NCI-H146 (cell line): ENCODE data around the gene HOXD11.

Experiments
- DNase-seq: peaks from one replicate; lab custom pipeline; 2025; lab: John Stamatoyannopoulos, UW

Gene HOXD11

DNA sequence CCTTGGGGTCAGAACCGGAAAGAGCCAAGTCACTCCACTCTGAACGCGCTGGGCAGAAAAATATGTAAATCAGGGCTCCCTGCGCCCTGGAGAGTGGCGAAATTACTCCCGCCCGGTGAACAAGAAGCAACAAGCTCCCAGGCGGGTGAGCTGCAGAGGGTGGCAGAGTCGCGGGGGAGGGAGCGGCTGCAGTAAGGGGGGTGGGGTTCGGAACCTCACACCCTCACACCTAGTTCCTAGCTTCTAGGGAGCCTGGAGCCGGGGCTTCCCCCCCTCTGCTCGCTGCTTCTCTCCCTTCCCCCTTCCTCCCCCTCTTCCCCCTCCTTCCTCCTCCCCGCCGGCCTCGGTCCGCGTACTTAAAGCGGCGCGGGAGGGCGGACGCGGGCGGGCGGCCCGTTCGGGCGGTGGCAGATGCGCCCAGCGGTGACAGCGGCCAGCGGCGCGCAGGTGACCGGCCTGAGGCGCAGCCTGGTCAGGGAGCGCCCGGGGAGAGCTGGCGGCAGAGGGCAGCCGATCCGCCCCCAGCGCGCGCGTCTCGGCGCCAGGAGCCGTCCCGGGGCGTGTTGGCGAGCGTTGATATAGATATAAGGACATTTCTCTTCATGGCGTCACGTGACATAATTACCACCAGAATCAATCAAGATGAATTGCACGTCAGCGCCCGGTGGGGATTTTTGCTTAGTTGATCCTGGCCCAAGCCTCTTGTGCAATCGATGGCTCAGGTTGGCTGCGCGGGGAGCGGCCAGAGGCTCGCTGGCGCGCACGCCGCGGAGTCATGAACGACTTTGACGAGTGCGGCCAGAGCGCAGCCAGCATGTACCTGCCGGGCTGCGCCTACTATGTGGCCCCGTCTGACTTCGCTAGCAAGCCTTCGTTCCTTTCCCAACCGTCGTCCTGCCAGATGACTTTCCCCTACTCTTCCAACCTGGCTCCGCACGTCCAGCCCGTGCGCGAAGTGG, at the start of gene HOXD11:
Gene HOXD11, plus strand, starts transcription at position 700 of the 959 bp plus-strand sequence. Its CDS starts 76 bp downstream, at position 776.
- DNase-seq = peak; percentile 90

DNA sequence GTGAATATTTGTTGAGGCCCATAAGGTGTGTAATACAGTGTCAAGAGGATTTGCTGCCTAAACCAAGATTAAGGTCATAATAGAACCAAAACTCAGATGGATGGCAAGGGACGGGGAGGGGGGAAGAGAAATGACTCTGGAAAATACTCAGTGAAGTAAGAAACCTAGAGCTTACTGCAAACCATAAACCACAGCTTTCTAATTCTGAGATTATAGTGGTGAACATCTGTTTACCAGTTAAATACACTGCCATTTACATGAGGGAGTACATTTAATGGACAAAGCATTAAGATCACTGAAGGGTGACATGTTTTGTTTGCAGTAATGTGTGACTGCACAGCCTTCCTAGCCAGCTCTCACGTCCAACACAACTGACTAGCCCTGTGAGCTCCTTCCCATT, 43.1 kb upstream of the HOXD11 start:
- peak; percentile 33 for DNase-seq

DNA sequence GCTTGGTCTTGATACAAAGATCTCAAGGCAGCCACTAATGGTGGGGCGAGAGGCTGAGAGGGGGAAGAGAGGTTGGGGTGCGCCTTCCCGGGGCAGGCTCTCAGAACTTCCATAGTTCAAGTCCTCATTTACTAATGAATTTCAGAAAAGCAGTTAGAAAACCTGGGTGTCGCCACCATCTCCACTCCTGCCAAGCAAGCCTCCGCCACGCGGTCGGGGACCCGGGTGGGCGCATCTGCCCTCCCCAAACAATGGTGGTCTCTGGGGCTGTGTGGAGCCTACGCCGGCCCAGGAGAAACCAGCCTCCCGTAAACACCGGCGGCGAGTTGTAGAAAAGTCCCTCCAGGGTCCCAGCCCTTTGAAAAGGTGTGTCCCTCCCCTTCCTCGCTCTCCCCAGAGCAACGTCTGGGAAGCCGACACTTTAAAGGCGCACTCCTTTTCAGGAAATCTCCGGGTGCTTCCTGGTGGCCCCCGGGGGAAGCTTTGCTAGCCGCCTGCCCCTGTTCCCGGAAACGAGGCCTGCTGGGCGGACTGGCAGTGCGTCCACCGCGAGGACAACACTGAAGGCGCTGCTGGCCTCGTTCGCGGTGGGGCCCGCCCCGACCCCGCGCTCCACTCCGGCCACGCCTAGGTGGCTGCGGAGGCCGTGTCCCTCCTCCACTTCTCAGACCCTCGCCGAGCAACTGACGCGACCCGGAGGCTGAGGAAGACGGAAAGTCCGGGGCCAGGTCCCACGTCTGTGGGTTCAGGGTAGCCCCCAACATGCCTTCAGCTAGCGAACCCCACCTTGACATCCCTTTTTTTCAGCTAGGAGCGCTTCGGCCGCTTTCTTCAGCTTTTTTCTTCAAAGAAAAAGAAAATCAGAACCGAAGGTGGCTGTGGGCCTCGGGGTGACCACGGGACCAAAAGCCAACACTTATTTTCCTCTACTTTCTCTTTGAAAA, 40.2 kb upstream of the HOXD11 start:
- no peak for DNase-seq

DNA sequence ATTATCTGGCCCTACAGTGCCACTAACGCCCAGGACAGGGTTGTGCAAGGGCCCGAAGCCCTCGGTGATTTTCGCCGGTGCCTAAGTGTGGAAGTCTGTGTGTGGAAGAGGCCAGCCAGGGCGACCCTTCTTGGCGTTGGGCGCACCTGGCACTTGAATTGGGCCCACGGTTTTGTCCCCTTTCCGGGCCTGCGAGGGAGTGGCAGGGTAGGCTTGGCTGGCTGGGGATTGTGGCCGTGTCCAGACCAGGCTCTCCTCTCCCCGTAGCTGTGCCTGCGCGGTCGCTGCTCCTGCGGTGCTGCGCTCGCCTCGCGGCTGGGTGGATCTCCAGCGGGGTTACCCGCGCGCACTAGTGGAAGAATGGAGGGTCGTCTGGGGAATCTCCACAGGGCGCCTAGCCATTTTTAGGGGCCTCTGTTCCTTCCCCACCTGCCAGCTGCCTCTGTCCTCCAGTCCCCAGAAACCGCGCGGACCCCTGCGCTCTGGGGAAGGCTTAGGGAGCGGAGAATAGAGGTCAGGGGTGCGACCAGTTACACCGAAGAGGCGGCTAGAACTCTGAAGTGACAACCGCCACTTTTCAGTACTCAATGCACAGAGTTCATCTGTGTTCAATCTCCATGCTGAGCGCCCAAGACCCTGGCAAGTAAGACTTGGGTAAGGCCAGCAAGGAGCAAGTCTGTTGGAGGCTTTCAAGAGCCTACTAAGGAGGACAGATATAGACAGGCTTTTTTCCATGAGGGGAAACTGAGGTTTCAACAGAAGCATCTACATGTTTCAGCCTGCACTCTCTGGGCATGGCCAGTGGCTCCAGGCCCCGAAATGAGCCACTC, 39.3 kb upstream of the HOXD11 start:
- DNase-seq = no peak

DNA sequence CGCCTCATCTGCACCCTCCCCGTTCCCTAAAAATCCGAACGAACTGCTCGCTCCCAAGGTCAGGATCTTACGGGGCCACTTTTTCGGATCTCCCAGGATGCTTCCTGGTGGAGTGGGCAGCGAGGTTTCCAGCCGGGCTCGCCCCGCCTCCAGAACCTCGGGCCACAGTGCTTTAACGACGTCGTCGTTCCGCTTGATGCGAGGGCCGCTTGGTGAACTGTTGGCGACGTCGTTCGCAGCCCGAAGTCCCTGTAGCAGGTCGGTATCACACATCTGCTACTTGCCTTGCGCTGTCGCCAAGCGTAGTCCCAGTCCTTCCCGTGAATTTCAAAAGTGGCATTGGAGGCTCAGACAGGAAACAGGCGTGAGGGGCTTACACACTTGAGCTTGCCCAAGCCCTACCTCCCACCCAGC, 38.7 kb upstream of the HOXD11 start:
- DNase-seq = no peak

DNA sequence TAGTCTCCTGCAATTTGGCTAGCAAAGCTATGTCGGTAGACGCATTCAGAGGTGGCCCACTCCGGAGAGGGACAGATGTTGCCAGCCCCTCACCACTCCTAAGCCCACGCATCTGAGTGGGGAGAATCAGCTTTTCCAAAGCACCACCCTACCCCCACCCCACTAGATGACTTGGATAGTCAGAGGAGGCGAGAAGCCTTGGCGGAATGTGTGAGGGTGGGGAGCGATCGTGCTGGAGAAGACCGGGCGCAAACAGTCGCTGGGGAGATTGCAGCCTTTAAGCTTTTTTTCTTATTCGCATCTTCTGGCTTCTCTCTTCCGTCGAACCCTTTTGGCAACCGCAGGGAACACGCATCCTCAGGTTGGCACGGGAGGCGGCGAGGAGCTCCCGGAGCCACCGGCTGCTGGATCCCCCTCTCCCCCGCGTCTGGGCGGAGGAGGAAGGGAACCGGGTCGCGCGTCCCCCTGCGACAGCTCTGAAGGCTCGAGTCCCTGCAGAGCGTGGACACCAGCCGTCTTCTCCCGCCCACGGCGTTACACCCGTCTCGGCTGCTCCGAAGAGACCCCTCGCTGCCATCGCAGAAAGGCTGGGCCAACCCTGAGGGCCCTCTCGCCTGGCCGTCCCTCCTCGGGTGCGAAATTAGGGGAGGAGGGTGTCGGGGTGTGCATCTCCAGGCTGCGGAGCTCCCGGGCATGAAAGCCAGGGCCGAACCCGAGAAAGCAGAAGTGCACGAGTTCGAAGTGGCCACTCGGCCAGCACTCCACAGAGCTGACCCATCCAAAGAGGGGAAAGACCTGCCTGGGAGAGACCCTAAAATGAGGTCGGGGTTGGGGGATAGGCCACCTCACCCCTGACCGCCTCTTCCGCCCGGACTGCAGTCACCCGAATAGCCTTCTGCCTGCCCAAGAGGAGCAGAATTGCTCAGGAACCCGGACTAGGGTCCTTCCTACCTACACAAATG, 35.5 kb upstream of the HOXD11 start:
- DNase-seq = no peak

DNA sequence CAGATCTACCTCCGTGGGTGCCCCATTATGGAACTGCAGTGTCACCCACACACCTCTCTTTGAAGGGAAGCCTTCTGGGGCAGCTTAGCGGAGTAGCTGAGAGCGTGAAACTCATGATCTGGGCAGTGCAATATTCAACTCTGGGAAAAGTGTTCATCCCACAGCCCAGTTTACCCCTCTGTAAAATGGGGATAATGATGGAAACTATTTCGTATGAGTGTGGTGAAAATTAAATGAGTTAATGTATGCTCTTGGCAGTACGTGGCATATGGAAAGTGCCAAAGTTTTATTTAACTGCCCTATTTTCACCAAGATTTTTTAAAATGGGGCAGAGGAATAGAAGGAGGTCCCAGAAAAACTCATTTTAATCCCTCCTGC, 34.8 kb upstream of the HOXD11 start:
- no peak for DNase-seq

DNA sequence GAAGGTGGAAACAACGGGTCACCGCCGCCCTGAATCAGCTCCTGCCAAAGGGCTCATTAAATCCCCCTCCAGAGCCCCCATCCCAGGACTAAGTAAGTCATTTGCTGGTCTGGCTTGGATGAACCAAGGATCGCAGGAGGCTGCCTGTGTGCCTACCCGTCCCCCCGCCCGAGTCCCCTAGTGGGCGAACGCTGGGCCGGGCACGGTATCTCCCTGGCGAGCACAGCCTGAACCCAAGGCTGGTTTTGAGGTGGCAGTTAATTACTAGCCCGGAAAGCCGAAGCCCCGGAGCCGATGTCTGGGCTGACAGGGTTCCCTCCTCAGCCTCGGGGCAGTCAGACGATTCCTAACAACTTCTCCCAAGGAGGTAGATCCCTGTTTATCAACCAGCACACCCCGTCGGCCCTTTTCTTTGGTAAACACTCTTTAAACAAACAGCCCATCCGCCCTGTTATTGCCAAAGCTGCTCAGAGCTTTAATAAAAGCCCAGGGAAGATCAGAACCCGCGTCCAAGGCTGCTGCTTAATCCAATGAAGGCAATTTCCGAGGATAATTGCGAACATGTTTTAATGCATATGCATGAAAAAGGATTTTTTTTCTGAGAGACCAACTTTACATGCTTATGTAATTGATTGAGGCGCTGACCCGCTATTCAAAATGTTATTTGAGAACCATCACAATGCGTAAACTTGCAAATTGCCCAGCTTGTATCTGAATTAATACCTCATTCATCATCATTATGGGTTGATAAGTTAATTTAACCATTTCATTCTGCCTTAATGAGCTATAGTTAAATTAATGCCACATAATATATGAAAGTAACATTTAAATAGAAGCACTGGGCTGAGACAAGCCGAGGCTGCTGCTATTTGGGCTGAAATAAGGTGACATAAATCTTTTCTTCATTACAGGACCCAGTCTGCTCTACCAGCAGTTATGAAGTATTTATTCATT, 33.9 kb upstream of the HOXD11 start:
- DNase-seq = peak; percentile 25

DNA sequence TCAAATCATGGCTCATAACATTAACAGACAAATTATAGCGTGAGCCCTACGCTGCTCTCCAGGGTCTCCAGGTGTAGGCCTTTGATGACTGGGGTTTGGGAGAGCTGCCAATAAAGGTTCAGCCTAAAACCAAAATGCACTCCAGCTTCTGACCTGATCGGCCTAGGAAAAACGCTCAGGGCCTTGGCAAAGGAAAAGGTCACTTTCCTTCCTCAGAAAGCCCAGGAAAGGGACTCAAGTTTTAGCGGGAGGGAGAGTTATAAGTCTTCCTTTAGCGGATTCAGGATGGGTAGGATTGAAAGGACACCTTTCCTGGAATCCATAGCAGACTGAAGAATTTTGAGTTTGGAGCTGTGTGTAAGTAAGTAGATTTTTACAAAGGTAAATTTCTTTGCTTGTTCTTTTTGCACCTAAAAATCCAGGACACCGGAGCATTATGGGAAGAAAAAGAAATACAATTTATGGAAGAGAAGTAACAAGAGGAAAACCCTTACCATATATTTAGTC, 32.1 kb upstream of the HOXD11 start:
- no peak for DNase-seq

DNA sequence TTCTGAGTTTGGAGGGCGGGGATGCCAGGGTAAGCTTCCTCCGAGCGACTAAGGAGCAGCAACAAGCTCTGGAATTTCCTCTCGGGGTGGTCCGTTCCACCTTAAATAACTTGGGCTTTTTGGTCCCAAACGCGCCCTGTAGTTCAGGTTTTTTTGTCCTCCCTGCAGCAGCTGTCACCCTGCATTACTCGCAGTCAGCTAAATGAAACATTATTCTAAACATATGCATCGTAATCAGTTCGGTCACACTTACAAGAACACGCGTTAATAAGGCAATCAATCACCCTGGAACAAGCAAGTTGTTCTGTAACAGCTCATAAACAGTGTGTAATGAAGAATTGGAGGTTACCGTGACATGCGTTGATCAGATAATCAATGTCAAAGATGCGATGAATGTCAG, 31.6 kb upstream of the HOXD11 start:
- no peak for DNase-seq

DNA sequence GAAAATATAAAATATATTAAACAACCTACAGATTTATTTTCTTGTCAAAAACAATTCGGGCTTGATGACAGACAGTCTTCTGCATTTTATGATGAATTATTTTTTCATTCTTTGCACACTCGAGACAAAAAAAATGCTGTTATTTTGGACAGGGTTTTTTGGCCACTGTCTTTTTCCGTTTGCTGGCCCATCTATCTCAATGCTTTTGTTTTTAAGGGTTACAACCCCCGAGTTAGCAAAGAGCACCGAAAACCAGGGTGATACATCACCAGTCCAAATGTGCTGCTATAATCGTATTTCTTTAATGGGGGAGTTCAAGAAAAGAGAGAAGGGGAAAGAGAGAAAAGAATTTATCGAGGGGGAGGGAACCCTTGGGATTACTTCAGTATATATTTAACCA, 31.0 kb upstream of the HOXD11 start:
- no peak for DNase-seq

DNA sequence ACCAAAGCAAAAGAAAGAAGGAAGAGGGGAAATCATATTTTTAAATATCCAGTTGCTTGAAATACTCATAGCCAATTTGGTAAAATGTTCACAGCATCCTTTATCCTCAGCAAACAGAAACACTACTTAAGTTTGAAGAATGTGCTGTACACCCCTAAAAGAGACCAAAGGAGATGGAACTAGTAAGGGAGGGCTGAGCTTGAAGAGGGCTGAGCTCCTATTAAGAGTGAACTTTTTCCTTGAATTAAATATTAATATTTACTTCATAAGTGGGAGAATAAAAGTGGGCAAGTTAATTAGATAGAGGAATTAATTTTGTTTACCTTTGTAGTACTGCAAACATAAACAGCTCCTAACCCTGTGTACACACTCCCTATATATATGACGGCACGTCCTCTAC, 30.3 kb upstream of the HOXD11 start:
- no peak for DNase-seq

DNA sequence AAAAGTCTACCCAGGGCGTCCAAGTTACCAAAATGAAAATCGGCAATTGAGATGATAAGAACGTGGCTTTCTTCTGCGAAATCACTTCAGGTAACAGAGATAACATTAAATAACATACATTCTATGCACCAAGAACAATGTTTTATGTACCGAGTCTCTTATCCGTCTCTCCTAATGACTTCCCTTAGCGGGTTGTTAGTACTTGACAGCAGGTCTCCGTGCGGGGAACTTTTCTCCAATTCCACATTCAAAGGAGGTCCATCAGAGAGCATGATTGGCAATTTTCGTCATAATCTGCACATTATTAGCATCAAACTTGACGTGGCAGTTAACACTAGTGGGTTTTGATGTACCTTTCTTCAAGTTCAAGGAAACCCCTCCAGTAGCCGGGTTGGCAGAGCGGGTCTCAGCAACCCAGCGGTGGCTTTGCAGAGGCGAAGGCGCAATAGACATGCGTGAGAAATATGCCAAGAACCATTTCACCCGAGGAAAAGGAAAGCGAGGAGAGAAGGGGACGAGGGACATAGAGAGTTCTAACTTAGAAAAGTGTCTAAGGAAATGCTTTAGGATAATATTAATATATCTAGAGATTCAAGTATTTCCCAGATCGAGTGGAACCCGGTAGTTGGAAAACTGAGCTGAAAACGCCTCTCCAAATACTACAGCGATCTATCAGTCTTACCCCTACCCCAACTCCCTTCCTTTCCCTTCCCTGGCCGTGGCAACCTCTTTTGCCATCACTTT, 28.4 kb upstream of the HOXD11 start:
- peak; percentile 5 for DNase-seq

DNA sequence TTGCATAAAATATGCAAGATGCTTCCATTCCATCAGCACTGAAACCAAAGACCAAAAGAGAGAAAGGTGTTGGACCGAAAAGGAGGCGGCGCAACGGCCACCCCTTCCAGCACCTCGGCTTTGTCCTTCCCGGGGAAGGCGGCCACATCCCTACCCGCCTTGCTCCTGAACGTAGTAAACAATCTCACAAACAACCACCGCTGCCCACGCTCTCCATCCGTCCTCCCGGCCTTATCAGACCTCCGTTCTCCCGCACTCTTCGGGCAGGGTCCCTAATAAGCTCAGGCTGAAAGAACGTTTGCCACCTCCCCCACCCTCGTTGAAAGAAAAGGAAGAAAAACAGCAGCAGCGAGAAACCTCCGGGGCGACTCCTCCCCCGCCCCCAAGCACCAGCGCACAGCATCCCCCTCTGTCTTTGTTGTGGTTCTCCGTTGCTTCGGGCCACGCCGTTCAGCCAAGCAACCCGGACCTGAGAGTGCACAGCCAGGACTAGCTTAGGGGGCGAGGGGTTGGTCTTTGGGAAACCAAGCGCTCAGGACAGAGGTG, 27.7 kb upstream of the HOXD11 start:
- peak; percentile 76 for DNase-seq

DNA sequence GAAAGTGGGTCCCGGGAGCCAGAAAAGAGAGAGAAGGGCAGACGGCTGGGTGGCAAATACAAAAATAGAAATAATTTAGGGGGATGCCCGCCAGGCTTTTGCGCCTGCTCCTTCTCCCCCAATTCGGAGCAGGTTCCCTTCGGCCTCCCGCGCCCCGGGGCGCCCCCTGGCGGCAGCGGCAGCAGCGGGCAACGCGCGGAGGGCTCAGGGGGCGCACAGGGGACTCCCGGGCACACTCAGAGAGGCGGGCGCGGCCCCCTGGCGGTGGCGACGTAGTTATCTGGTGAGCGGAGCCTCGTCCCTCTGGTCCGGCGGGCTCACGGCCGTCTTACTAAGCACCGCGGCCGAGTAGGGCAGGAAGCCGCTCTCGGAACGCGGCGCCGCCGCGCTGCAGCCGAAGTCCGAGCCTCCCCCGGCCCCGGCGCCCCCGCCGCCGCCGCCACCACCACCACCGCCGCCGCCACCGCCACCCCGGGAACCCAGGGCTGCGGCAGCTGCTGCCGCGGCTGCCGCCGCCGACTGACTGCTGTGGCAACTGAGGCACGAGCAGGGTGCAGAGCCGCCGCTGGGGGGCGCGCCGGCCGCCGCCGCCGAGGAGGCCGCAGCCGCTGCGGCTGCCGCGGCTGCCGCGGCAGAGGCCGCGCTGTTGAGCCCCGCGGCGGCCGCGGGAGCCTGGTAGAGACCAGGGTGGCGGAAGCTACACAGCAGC, 27.1 kb upstream of the HOXD11 start:
- DNase-seq = peak; percentile 86

DNA sequence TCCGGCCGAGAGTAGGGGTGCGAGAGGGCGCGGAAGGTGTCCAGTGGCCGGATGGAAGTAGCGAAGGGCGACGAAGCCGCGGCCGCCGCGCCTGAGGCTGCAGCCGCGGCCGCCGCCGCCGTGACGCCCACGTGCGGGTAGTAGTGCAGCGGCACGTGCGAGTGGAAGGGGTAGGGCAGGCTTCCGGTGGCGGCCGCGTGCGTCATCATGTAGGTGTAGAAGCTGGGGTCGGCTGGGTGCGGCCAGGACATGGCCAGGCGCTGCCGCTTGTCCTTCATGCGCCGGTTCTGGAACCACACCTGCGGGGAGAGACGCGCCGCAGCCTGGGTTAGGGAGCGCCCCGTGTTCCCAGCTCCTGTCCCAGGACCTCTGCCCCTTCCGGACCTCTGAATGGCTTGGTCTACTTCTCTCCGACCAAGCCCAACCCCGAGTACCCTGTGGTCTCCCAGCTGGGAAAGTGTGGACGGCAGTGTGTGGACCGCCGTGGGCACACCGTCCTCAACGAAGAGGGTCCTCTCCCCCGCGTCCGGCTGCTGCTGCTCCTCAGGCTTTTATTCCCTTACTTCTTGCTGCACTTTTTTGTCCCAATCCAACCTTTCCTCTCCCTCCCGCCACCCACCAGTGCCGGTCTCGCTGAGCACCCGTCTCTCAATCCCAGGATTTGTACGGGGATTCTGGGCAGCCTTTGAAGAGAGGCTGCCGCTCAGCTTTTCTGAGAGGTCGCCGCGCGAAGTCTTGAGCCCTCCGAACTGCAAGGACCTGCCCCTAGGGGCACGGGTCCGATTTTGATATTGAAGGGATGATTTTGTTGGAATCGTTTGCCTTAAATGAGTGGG, 26.3 kb upstream of the HOXD11 start:
- DNase-seq = no peak

DNA sequence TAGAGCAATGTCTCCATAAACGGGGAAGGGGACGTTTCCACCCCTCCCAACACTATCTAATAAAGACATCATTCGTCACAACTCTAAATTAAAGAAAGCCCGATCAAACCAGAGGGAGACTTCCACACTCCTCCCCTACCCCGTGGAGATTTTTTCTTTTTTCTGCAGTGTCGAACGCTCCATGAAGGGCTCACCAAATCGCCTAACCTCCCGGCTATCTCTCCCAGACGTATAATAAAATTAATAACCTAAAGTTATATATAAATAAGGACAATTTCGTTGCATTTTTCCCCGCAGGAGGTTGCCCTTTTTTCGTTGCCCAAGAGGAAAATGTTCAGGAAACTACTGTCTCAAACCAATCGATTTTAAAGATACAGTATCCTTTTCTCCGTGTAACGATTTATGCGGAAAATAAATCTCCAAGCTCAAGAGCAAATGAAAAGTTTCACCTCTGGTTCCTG, 25.7 kb upstream of the HOXD11 start:
- DNase-seq = no peak
